Iris pigment epithelial cell (primary cell): ENCODE results near the gene CFAP119.

Experiments used
- DNase-seq: peaks from one replicate; pipeline ENCODE4 v3.0.0-alpha.2; 2011; ENCODE audit warnings: low read depth

The CFAP119 gene

DNA sequence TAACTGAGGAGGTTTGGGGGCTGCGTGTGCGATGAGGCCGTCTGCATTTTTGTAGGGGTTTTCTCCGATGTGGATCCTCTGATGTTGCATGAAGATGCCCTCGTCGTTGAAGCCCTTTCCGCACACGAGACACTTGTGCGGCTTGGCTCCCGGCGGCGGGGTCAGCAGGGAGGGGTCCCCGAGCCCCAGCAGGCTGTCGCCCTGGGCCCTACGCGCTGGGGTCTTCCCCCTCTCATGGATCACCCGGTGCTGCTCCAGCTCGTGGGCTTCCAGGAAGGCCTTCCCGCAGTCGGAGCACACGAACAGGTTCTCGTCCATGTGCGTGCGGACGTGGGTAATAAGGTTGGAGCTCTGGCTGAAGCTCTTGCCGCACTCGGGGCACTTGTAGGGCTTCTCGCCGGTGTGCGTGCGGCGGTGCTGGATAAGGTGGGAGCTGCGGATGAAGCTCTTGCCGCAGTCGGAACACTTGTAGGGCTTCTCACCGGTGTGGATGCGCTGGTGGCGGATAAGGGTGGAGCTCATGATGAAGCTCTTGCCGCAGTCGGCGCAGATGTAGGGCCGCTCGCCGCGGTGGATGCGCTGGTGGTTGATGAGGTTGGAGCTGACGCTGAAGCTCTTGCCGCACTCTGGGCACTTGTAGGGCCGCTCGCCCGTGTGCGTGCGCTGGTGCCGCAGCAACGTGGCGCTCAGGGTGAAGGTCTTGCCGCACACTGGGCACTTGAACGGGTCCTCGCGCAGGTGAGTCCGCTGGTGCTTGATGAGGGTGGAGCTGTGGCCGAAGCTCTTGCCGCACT, 20.8 kb upstream of the CFAP119 start:
- DNase-seq: no peak

DNA sequence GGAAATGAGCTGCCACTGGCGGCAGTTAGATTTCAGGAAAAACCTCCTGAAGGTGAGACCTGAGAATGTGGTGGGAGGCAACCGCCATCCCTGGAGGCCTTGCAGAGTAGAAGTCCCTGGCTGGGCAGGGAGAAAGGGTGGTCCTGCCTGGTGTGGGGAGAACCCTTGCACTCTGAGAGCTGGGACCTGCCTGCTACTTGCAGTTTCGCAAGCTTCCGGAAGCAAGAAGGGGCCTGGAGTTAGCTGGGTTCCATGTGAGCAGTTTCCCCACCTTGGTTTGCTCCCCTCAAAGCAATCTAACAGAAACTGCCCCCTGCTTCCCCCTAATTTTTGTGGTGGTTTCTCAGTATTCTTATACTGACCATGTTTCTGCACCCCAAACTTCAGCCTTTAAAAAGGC, 18.7 kb upstream of the CFAP119 start:
- no peak for DNase-seq

DNA sequence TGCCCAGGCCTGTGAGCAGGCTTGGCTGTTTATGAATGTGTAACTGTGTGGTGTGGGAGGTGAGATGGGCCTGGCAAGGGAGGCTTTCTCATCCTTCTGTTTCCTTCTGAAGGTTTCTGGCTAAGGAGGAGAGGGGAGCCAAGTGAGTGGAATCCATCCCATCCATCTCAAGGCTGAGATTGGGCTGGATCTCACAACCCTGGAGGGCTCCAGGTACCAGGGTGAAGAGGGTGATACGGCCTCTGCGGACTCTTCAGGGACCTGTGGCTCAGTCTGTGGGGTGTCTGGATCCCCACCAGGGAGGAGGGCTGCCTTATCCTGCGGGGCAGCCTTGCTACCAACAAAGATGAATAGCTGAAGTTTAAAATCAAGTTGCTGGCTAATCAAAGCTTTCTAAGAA, 18.2 kb upstream of the CFAP119 start:
- no peak for DNase-seq

DNA sequence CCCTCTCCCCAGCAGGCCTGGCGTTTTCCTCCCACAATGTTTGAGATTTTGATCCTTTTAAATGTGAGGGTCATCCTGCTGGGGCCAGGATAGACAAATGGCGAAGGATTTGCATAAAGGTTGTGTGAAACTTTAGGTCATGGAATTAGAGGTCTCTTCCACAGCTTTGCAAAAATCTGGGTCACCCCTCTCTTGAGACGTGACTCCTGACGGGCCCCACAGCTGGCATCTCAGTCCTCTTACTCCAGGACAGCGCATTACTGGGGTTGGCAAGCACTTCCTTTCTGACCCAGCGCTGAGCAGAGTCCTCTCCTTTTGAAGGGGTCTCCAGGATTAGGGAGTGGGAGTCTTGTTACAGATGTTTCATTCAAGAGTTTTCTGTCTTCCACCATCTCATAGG, 17.7 kb upstream of the CFAP119 start:
- no peak for DNase-seq

DNA sequence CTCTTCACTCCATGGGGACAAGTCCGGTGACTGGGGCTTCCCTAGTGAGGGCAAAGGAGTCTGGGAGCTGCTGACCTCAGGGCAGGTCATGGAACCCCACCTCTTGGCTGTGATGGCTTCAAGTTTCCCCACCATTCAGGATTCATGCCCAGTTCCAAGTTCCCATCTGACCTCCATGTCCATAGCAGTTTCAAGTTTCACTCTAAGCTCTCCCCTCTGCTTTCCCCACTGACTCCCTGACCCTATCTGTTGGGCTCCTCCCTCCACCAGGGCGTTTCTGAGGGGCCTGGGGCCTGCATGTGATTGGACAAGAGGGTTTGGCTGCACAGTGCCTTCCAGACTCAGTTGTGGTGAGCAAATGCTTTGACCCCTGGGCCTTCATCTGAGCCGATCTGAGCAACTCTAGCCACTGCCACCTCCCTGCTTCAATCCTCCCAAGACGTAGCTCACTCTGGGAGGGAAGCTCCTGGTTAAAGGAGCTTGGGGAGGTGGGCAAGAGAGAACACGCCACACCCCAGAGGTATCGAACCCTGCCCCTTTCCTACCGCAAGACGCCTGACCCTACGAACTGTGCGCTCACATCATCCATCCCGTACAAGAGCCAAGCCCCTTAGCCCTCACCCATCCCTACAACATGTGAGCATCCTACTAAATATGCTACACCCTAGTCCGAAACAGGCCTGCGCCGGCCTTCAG, 16.8 kb upstream of the CFAP119 start:
- DNase-seq: peak; percentile 71

DNA sequence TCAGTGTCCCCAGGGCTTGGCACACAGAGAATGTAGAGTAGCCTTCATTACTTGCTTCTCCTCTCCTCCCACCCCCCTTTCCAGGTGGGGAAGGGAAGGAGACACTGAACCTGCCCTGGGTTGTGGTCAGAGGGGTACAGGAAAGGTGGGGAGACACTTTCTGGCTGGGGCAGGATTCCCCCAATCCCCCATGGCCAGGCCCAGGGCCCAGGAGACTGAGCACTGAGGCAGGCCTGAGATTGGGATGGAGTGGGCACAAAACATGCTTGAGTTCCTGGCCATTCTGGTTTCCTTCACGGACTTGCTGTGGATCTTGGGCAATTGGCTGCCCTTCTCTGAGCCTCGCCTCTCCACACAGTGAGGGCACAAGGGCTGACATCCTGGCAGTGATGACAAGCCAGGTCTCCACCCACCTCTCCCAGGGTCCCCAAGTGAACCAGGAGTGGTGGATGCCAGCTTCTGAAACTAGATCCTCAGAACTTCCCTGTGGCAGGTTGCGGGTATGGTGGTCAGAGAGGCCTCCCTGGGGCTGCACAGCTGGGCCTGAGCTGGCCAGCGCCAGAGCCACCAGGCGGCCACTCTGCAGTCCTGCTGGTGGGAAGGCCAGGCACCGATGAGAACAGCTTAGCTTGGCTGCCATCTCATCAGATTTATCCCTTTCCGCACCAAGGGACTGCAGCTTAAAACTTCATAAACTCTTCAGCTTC, 15.9 kb upstream of the CFAP119 start:
- no peak for DNase-seq

DNA sequence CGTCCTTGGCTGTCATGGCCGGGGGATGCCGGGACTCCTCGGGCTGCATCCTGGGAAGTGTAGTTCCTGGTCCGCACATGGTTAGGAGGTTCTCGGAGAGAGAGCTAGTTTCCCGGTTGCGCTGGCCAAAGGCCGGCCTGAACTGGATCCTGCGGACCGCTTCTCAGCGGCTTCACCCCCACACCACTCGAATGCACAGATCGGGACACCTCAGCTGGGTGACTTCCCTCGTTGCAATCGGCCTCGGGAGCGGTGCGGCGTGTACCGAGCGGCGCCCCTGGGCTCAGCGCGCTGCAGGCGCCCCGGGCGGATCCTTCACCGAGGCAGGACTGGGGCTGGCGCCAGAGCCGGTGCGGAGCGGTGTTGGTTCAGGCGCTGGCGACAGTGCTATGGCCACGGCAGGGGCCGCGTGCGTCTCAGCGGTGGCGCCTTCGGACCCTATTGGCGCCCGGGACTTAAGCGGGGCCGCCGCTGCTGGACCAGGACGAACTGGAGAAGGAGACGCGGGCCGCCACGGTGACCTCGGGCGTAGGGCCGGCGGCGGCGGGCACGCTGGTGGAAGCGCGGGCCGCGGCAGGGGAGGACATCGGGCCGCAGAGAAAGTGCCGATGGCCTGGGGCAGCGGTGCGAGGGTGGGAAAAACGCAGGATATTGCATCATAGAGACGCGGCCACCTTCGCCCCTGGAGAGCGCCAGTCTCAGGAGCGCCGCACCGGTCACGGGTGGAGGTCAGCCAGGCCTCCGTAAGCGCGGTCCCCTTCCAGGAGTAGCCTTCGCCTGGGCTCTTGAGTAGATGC, 13.7 kb upstream of the CFAP119 start:
- peak; percentile 84 for DNase-seq

DNA sequence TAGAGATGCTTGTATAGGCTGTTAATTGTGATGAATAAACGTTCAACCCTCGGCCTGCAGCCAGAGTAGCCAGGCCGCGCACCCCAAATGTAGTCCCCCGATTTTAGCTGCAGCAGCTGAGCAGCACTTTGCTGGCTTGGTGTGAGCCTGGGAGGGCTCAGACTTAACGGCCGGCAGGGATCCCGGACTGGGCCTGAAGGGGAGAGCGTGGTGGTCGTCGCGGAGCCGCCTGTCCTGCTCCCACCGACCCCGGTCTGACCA, 13.2 kb upstream of the CFAP119 start:
- no peak for DNase-seq

DNA sequence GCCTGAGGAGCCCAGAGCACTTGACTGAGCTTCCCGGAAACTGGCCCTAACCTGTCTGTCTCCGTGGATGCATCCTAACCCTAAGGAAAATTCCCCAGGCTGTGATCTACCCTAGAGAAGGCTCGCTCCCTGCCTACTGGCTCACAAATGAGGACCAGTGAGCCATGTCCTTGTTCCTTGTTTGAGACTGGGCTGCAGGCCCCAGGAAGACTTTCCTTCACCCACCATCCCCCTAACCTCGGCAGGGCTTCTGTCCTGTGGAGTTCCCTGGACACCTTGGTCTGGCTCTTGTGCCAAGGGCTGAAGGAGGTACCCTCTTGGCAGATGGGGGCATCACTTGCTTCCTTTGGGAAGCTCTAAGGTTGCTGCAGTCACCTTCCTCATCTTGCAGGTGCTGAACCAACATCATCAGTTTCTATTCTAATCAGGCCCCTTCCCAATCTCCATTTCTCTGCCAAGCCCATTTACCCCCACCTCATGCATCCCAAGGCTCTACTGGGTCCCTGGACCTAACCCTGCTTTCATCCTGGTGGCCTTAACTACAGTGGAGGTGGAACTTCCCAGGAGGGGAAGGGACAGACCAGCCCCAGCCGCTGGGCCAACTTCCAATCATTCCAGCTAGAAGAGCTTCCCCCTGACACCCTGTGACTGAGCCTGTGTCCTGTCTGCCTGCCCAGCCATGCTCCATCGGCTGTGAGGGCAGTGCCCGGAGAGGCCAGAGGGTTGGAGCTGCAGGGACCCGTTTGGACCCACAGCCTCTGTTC, 12.7 kb upstream of the CFAP119 start:
- no peak for DNase-seq

DNA sequence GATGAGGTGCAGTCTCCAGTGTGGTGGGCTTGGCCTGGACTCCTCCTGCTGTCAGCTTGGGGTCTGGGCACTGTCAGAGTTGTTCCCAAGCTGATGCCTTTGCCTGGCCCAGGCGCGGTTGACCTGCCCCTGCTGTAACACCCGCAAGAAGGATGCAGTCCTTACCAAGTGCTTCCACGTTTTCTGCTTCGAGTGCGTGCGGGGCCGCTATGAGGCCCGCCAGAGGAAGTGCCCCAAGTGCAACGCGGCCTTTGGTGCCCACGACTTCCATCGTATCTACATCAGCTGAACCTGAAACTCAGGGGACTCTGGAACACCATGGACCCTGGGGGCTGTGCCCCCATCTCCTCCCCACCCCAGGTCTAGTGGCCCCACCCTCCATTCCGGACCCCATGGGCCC, 12.0 kb upstream of the CFAP119 start:
- no peak for DNase-seq

DNA sequence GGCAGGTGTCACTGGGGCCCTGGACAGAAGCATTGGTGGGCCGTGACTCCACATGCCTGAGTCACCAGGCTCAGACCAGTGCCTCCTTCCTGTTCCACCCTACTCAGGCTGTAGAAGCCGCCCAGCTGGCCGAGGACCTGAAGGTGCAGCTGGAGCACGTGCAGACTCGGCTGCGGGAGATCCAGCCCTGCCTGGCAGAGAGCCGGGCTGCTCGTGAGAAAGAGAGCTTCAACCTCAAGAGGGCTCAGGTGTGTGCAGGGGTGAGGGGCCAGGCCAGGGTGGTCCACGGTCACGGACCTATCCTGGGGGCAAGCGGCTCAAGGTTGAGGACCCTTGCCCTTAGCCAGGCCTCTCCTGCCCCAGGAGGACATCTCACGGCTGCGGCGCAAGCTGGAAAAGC, 9.9 kb upstream of the CFAP119 start:
- DNase-seq: peak; percentile 28

DNA sequence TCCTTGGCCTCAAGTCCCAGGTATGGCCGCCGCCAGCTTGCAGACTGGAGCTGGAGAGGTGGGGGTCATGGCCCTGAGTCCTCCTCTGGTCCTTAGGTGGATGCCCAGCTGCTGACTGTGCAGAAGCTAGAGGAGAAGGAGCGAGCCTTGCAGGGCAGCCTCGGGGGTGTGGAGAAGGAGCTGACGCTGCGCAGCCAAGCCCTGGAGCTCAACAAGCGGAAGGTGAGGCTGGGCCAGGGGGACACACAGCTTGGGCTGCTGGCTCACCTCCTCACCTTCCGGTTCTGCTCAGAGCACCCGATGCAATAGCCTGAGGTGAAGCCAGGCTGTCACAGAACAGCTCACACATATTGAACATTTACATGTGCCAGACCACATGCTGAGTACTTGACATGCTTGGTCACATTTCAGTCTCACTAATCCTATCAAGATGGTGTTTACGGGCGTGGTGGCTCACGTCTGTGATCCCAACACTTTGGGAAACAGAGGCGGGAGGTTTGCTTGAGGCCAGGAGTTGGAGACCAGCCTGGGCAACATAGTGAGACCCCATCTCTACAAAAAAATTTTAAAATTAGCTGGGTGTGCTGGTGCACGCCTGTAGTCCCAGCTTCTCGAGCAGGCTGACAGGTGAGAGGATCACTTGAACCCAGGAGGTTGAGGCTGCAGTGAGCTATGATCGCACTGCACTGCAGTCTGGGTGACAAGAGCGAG, 7.7 kb upstream of the CFAP119 start:
- DNase-seq: no peak

DNA sequence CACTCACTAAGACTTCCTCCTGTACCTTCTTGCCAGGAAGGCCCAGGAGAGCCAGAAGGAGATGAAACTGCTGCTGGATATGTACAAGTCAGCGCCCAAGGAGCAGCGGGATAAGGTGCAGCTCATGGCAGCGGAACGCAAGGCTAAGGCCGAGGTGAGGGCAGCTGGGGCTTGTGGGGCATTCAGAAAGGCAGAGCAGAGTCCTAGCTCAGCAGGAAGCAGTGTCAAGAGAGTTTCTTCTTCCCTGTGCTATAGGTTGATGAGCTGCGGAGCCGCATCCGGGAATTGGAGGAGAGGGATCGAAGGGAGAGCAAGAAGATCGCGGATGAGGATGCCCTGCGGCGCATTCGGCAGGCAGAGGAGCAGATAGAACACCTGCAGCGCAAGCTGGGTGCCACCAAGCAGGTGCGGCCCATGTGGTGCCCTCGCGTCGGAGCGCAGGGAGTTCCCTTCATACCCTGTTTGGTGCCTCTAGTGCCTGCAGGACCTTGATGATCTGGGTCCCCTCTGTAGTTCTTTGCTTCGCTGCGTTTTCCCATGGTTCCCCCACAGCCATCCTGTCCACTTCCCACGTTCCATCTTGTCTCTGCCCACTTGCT, 6.8 kb upstream of the CFAP119 start:
- DNase-seq: no peak

DNA sequence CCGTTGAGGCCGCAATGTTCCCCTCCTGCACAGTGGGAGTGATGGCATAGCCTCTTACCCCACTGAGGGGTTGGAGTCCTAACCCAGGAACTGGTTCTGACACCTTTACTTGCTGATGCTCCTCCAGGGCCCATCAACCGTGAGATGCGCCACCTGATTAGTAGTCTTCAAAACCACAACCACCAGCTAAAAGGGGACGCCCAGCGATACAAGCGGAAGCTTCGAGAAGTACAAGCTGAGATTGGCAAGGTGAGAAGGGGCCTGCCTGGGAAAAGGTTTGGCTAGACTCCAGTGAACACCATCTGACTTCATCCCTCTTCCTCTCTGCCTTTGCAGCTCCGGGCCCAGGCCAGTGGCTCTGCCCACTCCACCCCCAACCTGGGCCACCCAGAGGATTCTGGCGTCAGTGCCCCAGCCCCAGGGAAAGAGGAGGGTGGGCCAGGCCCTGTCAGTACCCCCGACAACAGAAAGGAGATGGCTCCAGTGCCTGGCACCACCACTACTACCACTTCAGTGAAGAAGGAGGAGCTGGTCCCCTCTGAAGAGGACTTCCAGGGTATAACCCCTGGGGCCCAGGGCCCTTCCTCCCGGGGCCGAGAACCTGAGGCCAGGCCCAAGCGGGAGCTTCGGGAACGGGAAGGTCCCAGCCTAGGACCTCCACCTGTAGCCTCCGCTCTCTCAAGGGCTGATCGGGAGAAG, 6.1 kb upstream of the CFAP119 start:
- no peak for DNase-seq

DNA sequence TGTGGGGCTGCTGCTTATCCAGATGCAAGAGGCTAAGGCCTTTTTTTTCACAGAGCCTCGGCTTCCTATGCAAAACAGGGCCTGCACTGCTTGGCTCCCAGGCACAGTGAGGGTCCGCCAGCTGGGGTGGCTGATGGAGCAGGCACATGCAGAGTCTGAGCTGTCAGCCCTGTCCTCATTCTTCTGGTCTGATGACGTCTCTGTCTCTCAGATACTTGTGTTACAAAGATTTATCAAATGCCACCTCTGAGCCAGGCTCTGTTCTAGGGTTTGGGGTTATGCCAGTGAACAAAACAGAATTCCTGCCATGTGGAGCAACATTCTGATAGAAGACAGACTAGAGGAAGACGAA, 5.0 kb upstream of the CFAP119 start:
- no peak for DNase-seq

DNA sequence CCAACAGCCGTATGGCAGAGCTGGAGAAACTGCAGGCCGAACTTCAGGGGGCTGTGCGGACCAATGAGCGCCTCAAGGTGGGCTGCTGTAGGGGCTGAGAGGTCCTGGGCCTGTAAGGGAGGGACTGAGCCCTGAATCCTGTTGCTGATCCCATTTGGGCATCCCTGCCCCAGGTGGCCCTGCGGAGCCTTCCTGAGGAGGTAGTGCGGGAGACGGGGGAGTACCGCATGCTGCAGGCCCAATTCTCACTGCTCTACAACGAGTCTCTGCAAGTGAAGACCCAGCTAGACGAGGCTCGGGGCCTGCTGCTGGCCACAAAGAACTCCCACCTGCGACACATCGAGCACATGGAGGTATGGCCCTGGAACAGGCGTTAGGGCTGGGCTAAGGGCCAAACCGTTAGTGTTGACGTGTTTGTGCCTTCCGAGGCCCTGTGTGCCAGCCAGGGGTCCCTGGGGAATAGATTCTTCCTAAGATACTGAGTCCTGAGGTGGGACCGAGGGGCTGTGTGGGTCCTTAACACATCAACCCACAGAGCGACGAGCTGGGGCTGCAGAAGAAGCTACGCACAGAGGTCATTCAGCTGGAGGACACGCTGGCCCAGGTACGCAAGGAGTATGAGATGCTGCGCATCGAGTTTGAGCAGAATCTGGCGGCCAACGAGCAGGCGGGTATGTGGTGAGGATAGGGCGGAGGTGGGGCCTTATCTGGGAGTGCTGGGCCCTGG, 4.5 kb upstream of the CFAP119 start:
- DNase-seq: no peak

DNA sequence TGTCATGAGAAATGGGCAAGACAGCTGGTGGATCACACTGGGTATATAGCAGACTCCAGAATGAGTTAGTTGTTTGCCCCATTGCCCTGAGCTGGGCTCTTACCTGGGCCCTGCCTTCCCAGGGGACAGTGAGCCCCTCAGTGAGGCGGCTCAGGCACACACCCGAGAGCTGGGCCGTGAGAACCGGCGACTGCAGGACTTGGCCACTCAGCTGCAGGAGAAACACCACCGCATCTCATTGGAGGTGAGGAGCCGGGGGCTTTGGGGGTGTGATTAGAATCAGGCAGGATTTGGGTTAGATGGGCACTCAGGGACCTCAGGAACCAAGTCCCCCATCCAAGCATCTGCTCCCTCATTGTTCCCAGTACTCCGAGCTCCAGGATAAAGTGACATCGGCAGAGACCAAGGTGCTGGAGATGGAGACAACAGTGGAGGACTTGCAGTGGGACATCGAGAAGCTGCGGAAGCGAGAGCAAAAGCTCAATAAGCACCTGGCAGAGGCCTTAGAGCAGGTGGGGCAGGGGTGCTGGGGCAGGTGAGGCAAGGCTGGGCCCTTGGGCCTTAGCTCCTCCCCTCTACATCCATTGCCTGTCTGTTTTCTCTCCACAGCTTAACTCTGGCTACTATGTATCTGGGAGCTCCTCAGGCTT, 3.1 kb upstream of the CFAP119 start:
- DNase-seq: no peak

DNA sequence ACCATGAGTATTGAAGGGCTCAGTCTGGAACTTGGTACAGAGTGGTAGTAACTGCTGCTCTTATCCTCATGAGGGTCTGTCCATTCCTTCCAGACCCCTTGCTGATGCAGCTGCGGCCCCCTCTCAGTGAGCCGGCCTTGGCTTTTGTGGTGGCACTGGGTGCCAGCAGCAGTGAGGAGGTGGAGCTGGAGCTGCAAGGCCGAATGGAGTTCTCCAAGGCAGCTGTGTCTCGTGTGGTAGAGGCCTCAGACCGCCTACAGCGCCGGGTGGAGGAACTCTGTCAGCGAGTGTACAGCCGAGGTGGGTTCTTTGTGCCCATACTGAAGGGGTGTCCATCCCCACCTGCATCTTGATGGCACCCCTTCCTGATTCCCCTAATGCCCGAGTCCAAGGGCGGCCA, 2.2 kb upstream of the CFAP119 start:
- DNase-seq: no peak
